Keratinocyte (primary cell): Measurements from ENCODE around the gene ZNF675.

Experiments
- EZH2 ChIP-seq: IDR thresholded peaks from one replicate; pipeline ENCODE4 v1.6.1; 2012; ENCODE audit warnings: inconsistent platforms, mild to moderate bottlenecking, low read length, moderate library complexity
- TF ChIP-seq, protein P1 (sequence below), 3 experiments: IDR thresholded peaks in 1 of 3; conservative IDR thresholded peaks in 1 of 3; optimal IDR thresholded peaks in 1 of 3; 2 replicates in 2 of 3; 3 replicates in 1 of 3; pipeline versions ENCODE3 to v1.5.1; 2011; ENCODE audit warnings: low read length in 3 of 3, mild to moderate bottlenecking in 3 of 3, moderate library complexity in 2 of 3, control low read depth in 1 of 3, inconsistent platforms in 1 of 3; ENCODE audit not compliant: insufficient read depth in 2 of 3; ENCODE audit errors: extremely low read depth in 1 of 3

GRCh38 chr19:23686621-23687423 is at the start of gene ZNF675:
- TF ChIP-seq, protein P1, sequence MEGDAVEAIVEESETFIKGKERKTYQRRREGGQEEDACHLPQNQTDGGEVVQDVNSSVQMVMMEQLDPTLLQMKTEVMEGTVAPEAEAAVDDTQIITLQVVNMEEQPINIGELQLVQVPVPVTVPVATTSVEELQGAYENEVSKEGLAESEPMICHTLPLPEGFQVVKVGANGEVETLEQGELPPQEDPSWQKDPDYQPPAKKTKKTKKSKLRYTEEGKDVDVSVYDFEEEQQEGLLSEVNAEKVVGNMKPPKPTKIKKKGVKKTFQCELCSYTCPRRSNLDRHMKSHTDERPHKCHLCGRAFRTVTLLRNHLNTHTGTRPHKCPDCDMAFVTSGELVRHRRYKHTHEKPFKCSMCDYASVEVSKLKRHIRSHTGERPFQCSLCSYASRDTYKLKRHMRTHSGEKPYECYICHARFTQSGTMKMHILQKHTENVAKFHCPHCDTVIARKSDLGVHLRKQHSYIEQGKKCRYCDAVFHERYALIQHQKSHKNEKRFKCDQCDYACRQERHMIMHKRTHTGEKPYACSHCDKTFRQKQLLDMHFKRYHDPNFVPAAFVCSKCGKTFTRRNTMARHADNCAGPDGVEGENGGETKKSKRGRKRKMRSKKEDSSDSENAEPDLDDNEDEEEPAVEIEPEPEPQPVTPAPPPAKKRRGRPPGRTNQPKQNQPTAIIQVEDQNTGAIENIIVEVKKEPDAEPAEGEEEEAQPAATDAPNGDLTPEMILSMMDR (optimal IDR thresholded peaks at IDR 0.05 in 1 of 3, IDR thresholded peaks at IDR 0.05 in 1 of 3, conservative IDR thresholded peaks at IDR 0.05 in 1 of 3; ENCODE audit: extremely low read depth in 1 of 3, insufficient read depth in 2 of 3, low read length in 3 of 3), result no peak
- TF ChIP-seq EZH2, result no peak
